HL-60 (cell line): Measurements from ENCODE around the gene IMP3.

Experiments
- POLR2AphosphoS5 ChIP-seq: IDR thresholded peaks from 2 replicates; pipeline ENCODE4 v1.6.1; 2012; ENCODE audit warnings: low read depth
- REST ChIP-seq: IDR thresholded peaks from 2 replicates; pipeline ENCODE4 v1.6.1; 2012; ENCODE audit warnings: low read depth; ENCODE audit not compliant: insufficient replicate concordance
- SPI1 ChIP-seq: IDR thresholded peaks from 2 replicates; pipeline ENCODE4 v1.6.1; 2012; ENCODE audit warnings: low read depth, mild to moderate bottlenecking, borderline replicate concordance
- TF ChIP-seq, protein P1 (sequence below): IDR thresholded peaks from one replicate; pipeline ENCODE4 v1.5.1; 2011; ENCODE audit warnings: low read length, control low read depth, inconsistent platforms; ENCODE audit not compliant: insufficient read depth

DNA sequence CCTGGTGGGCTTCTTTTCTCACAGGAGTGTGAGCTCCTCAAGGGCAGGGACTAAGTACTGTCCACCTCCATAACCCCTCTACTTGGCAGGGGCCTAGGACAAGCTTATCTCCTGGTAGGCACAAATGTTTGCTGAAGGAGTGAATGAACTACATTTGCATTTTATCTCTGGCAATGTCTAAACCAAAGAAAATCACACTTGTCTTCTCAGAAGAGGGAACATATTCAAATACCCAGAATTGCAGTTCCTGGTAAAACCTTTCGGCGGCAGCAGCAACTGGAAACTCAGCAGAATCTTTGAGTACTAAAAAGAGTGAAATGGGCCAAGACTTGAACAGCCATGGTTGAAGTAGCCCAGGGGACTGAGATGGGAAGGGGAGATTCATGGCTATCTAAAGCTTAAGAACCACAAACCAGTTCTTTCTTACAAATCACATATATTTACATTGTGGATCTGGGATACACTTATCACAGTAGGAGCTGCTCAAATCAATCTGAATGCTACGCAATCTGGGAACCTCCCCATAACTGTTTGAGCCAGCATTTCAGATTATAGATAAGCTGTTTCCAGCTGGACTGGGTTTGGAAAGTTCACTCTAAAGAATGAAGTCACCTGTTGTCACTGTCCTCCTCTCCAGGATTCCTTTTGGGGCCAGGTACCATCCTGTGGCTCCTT is 42.2 kb downstream of the IMP3 start:
- TF ChIP-seq, protein P1, sequence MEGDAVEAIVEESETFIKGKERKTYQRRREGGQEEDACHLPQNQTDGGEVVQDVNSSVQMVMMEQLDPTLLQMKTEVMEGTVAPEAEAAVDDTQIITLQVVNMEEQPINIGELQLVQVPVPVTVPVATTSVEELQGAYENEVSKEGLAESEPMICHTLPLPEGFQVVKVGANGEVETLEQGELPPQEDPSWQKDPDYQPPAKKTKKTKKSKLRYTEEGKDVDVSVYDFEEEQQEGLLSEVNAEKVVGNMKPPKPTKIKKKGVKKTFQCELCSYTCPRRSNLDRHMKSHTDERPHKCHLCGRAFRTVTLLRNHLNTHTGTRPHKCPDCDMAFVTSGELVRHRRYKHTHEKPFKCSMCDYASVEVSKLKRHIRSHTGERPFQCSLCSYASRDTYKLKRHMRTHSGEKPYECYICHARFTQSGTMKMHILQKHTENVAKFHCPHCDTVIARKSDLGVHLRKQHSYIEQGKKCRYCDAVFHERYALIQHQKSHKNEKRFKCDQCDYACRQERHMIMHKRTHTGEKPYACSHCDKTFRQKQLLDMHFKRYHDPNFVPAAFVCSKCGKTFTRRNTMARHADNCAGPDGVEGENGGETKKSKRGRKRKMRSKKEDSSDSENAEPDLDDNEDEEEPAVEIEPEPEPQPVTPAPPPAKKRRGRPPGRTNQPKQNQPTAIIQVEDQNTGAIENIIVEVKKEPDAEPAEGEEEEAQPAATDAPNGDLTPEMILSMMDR, result no peak
- TF ChIP-seq REST (no peak), SPI1 (no peak), POLR2AphosphoS5 (no peak)
